Measurements from ENCODE around the gene FGR. TPM values are rescaled to one million over a fixed set of nuclear protein-coding genes. Genes with fewer than 3 reads are reported as not detected.
A peak's percentile ranks its signal among the peaks of the same experiment; 100 is the strongest.

Gene FGR
- total RNA-seq, 1 donor from 2014 or later = 28.6 TPM

- H3K4me1 Mint-ChIP-seq = peaks cover 54% of the 10 kb centered on the region
- ChIA-PET POLR2A (interaction anchor here (0.6 to 12.2 kb wide), 19 partner anchors 11 to 504 kb away, joined by 3 to 207 read pairs (median 4); partner anchors contain the start of gene IFI6), CTCF (interaction anchor here (0.7 to 8.8 kb wide), 13 partner anchors 21 to 304 kb away, joined by 3 to 253 read pairs (median 14); no protein-coding TSS in a partner anchor)
- ATAC-seq (ENCODE audit: low read depth) = peak; percentile 6
- intact Hi-C loops (cut with micrococcal nuclease) = loop anchor here (1.0 to 2.0 kb wide), 3 partner anchors 74 to 369 kb away; partner anchors contain the start of genes WASF2 and WDTC1
- peak; percentile 43 for DNase-seq
- no peaks in the 10 kb centered on the region for H3K27me3 Mint-ChIP-seq
- H3K36me3 Mint-ChIP-seq (ENCODE audit: low read depth) = peaks cover 2% of the 10 kb centered on the region
- peak overlapping the region; percentile 95 for H3K4me3 Mint-ChIP-seq
- TF ChIP-seq CTCF (IDR thresholded peaks at IDR 0.05) = no peak
- H3K27ac Mint-ChIP-seq = peak overlapping the region; percentile 12
- H3K9me3 Mint-ChIP-seq = no peaks in the 10 kb centered on the region
Measured at GRCh38 chr1:27603309-27603680, 31.7 kb downstream of the FGR start.

- Mint-ChIP-seq H3K27ac (peak overlapping the region; percentile 56), H3K4me3 (peak overlapping the region; percentile 81), H3K27me3 (no peaks in the 10 kb centered on the region), H3K4me1 (peaks cover 54% of the 10 kb centered on the region), H3K36me3 (ENCODE audit: low read depth) (peaks cover 2% of the 10 kb centered on the region), H3K9me3 (no peaks in the 10 kb centered on the region)
- ATAC-seq (ENCODE audit: low read depth) (no peak), DNase-seq (no peak)
- ChIA-PET CTCF (interaction anchor here (0.8 to 6.5 kb wide), 7 partner anchors 11 to 305 kb away, joined by 3 to 60 read pairs (median 5); no protein-coding TSS in a partner anchor), POLR2A (interaction anchor here (0.6 to 2.5 kb wide), 14 partner anchors 32 to 411 kb away, joined by 3 to 9 read pairs (median 4); partner anchors contain the start of gene IFI6)
- no peak for TF ChIP-seq CTCF (IDR thresholded peaks at IDR 0.05)
- intact Hi-C loops (cut with micrococcal nuclease) = loop anchor here (1.0 to 2.0 kb wide), 3 partner anchors 74 to 368 kb away; partner anchors contain the start of genes WASF2 and WDTC1
Measured at GRCh38 chr1:27602462-27603308, 32.3 kb downstream of the FGR start.

- no peak for TF ChIP-seq CTCF (IDR thresholded peaks at IDR 0.05)
- ChIA-PET POLR2A (interaction anchor here (0.6 to 2.5 kb wide), 13 partner anchors 31 to 410 kb away, joined by 3 to 9 read pairs (median 3); partner anchors contain the start of genes FAM76A and IFI6), CTCF (interaction anchor here (0.6 to 6.5 kb wide), 10 partner anchors 10 to 305 kb away, joined by 3 to 60 read pairs (median 4); no protein-coding TSS in a partner anchor)
- no peaks in the 10 kb centered on the region for H3K27me3 Mint-ChIP-seq
- ATAC-seq (ENCODE audit: low read depth) = peak; percentile 6
- H3K27ac Mint-ChIP-seq = peak overlapping the region; percentile 78
- H3K36me3 Mint-ChIP-seq (ENCODE audit: low read depth) = peaks cover 2% of the 10 kb centered on the region
- intact Hi-C loops (cut with micrococcal nuclease) = loop anchor here (2.0 kb wide), 2 partner anchors 73 to 111 kb away; partner anchors contain the start of gene WASF2
- H3K4me1 Mint-ChIP-seq = peaks cover 54% of the 10 kb centered on the region
- no peak for DNase-seq
- no peaks in the 10 kb centered on the region for H3K9me3 Mint-ChIP-seq
- peak overlapping the region; percentile 81 for H3K4me3 Mint-ChIP-seq
Measured at GRCh38 chr1:27601771-27602461, 33.1 kb downstream of the FGR start.

GRCh38 chr1:27601321-27601770, 33.6 kb downstream of the FGR start:
- Mint-ChIP-seq H3K4me1 (peaks cover 48% of the 10 kb centered on the region), H3K36me3 (ENCODE audit: low read depth) (peaks cover 2% of the 10 kb centered on the region), H3K4me3 (peak overlapping the region; percentile 64), H3K27ac (peak overlapping the region; percentile 78), H3K9me3 (no peaks in the 10 kb centered on the region), H3K27me3 (no peaks in the 10 kb centered on the region)
- ATAC-seq (ENCODE audit: low read depth) (no peak), DNase-seq (no peak)
- no peak for TF ChIP-seq CTCF (IDR thresholded peaks at IDR 0.05)
- intact Hi-C loops (cut with micrococcal nuclease) = no loop called here
- ChIA-PET CTCF (interaction anchor here (0.6 to 6.5 kb wide), 10 partner anchors 26 to 304 kb away, joined by 3 to 60 read pairs (median 4); no protein-coding TSS in a partner anchor), POLR2A (interaction anchor here (0.6 to 2.5 kb wide), 11 partner anchors 31 to 198 kb away, joined by 3 to 9 read pairs (median 4); partner anchors contain the start of genes FAM76A and IFI6)

Data from activated B cell treated with CpG ODN at 0.5 μM for 24 hours (primary cell).